ENCODE measurements around the gene TCEANC2. TPM values are rescaled to one million over a fixed set of nuclear protein-coding genes. Genes with fewer than 3 reads are reported as not detected.

Gene TCEANC2
- total RNA-seq, 1 experiment from 2014 or later: 5.3 TPM

DNA sequence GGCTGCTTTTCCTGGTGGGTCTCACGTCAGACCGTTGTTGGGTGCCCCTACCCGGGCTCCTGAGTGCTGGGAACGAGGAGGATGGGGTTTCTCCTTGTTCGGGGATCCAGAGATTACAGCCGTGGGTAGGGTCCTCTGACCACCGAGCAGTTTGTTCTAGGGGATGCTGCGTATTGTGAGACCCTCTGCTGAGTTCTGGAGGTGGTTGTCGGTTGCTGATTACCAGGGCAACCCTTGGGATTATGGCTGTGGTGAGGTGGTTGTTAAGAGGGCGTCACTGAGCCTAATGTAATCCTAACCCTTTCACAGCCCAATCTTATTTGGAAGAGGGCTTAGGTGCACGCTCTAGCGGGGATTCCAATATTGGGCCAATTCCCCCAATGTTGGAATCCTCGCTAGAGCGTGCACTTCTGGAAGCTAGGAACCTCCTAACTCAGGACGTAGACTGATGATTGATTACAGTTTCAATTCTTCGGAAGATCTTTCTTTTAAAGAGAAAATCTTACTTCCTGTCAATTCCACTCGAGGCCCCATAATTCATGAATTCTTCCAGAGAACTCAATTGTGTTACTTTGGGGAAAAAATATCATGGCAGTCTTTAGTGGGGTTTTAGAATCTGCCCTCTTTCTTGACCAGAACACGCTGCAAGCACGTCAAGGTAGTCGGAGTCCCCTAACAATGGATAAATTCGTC is 483 bp downstream of the TCEANC2 start:
- Histone ChIP-seq H4K20me1 (ENCODE audit: control insufficient read depth, insufficient read depth, insufficient read length) (no peaks in the 10 kb centered on the region), H3K4ac (ENCODE audit: low read depth, low read length) (no peak overlapping the region), H3K79me1 (ENCODE audit: insufficient read depth, low read depth, low read length, poor library complexity, severe bottlenecking) (peaks cover 2% of the 10 kb centered on the region), H2AFZ (ENCODE audit: low read length) (peak overlapping the region; percentile 40), H3K23ac (ENCODE audit: insufficient read length, low read depth, low read length) (no peak overlapping the region), H3K9ac (ENCODE audit: extremely low read depth, insufficient read length, low read length) (peak overlapping the region; percentile 60), H2BK20ac (ENCODE audit: low read depth, low read length, poor library complexity, severe bottlenecking) (no peak overlapping the region), H2BK12ac (ENCODE audit: insufficient read length, low read depth, low read length) (no peak overlapping the region), H4K8ac (replicated peaks; ENCODE audit: insufficient read length, low read depth, low read length) (no peak overlapping the region), H3K9me3 (ENCODE audit: control insufficient read depth, low read depth, low read length) (no peaks in the 10 kb centered on the region), H4K91ac (ENCODE audit: insufficient read length, low read depth, low read length) (no peak overlapping the region), H3T11ph (ENCODE audit: low read length) (no peak overlapping the region), H3K4me2 (ENCODE audit: insufficient read depth, insufficient read length, low read length) (peak overlapping the region; percentile 98), H3K14ac (ENCODE audit: insufficient read depth, low read length) (0 out of 2 replicates have a peak overlapping the region, but pooled peaks have one; percentile 27), H2AK5ac (ENCODE audit: insufficient read length, low read length) (no peak overlapping the region), H3K27ac (ENCODE audit: insufficient read length, low read depth, low read length) (no peak overlapping the region), H3K56ac (ENCODE audit: insufficient read length, low read depth, low read length) (no peak overlapping the region), H3K23me2 (ENCODE audit: insufficient read length, low read depth, low read length, poor library complexity, severe bottlenecking) (peaks cover 11% of the 10 kb centered on the region), H2BK120ac (ENCODE audit: low read depth, low read length, poor library complexity, severe bottlenecking) (no peak overlapping the region), H3K27me3 (ENCODE audit: insufficient read depth, low read length) (no peaks in the 10 kb centered on the region), H3K18ac (ENCODE audit: insufficient read length, low read depth, low read length) (peak overlapping the region; percentile 12), H3K4me1 (ENCODE audit: insufficient read depth, low read length) (no peaks in the 10 kb centered on the region), H3K79me2 (ENCODE audit: insufficient read depth, low read length) (peaks cover 5% of the 10 kb centered on the region; the same call in 1 of the 2 replicates), H2BK5ac (ENCODE audit: insufficient read length, low read length) (no peak overlapping the region), H4K5ac (ENCODE audit: insufficient read length, low read depth, low read length) (no peak overlapping the region), H2BK15ac (ENCODE audit: low read depth, low read length) (no peak overlapping the region)
- Mint-ChIP-seq H3K9me3 (no peaks in the 10 kb centered on the region), H3K27me3 (ENCODE audit: low read depth) (no peaks in the 10 kb centered on the region), H3K27ac (no peak overlapping the region; a peak in 2 of 7 replicates), H3K36me3 (ENCODE audit: insufficient read depth in 1 of 3, low read depth in 3 of 3) (peaks cover 0 to 5% (median 2%) of the 10 kb centered on the region in 3 experiments; a peak in 1 of 7 replicates), H3K4me3 (no peak overlapping the region), H3K4me1 (peaks cover 7 to 8% of the 10 kb centered on the region in 2 experiments)
- TF ChIP-seq, protein P1, sequence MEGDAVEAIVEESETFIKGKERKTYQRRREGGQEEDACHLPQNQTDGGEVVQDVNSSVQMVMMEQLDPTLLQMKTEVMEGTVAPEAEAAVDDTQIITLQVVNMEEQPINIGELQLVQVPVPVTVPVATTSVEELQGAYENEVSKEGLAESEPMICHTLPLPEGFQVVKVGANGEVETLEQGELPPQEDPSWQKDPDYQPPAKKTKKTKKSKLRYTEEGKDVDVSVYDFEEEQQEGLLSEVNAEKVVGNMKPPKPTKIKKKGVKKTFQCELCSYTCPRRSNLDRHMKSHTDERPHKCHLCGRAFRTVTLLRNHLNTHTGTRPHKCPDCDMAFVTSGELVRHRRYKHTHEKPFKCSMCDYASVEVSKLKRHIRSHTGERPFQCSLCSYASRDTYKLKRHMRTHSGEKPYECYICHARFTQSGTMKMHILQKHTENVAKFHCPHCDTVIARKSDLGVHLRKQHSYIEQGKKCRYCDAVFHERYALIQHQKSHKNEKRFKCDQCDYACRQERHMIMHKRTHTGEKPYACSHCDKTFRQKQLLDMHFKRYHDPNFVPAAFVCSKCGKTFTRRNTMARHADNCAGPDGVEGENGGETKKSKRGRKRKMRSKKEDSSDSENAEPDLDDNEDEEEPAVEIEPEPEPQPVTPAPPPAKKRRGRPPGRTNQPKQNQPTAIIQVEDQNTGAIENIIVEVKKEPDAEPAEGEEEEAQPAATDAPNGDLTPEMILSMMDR (conservative IDR thresholded peaks at IDR 0.05): no peak
- no peak for DNase-seq
- WGBS (ENCODE audit: extremely low coverage, insufficient read length, low lambda C conversion rate): no CpG with 5 or more reads among the region's 21 CpGs
